K562 (cell line): Measurements from ENCODE around the gene ZFAND3. TPM values are rescaled to one million over a fixed set of nuclear protein-coding genes. Genes with fewer than 3 reads are reported as not detected.

Experiments
- ATF3 ChIP-seq, 2 experiments: fragments of 450-650 bp in 1 of 2; sonication (generic) in 1 of 2; formaldehyde crosslinking in 1 of 2; IDR thresholded peaks in 1 of 2; conservative IDR thresholded peaks in 1 of 2; 2 replicates each; pipeline versions ENCODE4 v1.6.1 to v1.8.1; 2016 to 2023; ENCODE audit warnings: mild to moderate bottlenecking in 2 of 2, moderate library complexity in 2 of 2, inconsistent platforms in 1 of 2, missing genetic modification reagents in 1 of 2
- BRD9 ChIP-seq: fragments of 450-650 bp; IDR thresholded peaks from 2 replicates; pipeline ENCODE4 v1.6.1; 2018; ENCODE audit warnings: low read depth; ENCODE audit not compliant: partially characterized antibody
- CAMTA2 ChIP-seq: fragments of 250-450 bp; sonication (Bioruptor Pico); conservative IDR thresholded peaks from 2 replicates; pipeline ENCODE4 v1.5.1; 2022
- CC2D1A ChIP-seq: fragments of 450-650 bp; IDR thresholded peaks from 2 replicates; pipeline ENCODE4 v1.6.1; 2017; ENCODE audit warnings: mild to moderate bottlenecking
- CCNT2 ChIP-seq: IDR thresholded peaks from 2 replicates; pipeline ENCODE4 v1.6.1; 2011; ENCODE audit warnings: borderline replicate concordance, low read depth, mild to moderate bottlenecking, moderate library complexity, mixed read lengths, low read length; ENCODE audit not compliant: insufficient read length; ENCODE audit errors: extremely low read depth
- FOXM1 ChIP-seq, 2 experiments: fragments of 450-650 bp in 1 of 2; sonication (generic) in 1 of 2; formaldehyde crosslinking in 1 of 2; IDR thresholded peaks; 2 replicates each; pipeline versions ENCODE4 v1.6.1 to v1.9.0; 2017 to 2022; ENCODE audit warnings: low read depth in 2 of 2, mild to moderate bottlenecking in 2 of 2, missing genetic modification reagents in 1 of 2, moderate library complexity in 1 of 2
- FUS ChIP-seq: fragments of 200-400 bp; formaldehyde crosslinking; optimal IDR thresholded peaks from 2 replicates; pipeline ENCODE3; 2017; ENCODE audit warnings: low read depth, low read length
- HDAC3 ChIP-seq: fragments of 450-650 bp; IDR thresholded peaks from 2 replicates; pipeline ENCODE4 v1.6.1; 2018; ENCODE audit warnings: borderline replicate concordance, mild to moderate bottlenecking, moderate library complexity; ENCODE audit not compliant: partially characterized antibody
- LCOR ChIP-seq: sonication (generic); formaldehyde crosslinking; IDR thresholded peaks from 2 replicates; pipeline ENCODE4 v1.8.0; 2022; ENCODE audit warnings: mild to moderate bottlenecking, missing genetic modification reagents
- MAFG ChIP-seq: fragments of 450-650 bp; conservative IDR thresholded peaks from 2 replicates; pipeline ENCODE4 v1.6.1; 2016; ENCODE audit warnings: missing genetic modification characterization, missing compliant biosample characterization
- MAZ ChIP-seq, 2 experiments: fragments of 450-650 bp in 1 of 2; sonication (generic) in 1 of 2; formaldehyde crosslinking; IDR thresholded peaks in 1 of 2; conservative IDR thresholded peaks in 1 of 2; 2 replicates each; pipeline versions ENCODE4 v1.4.0 to v1.5.0; 2020; ENCODE audit warnings: mild to moderate bottlenecking in 1 of 2, missing genetic modification reagents in 1 of 2
- MTA1 ChIP-seq: fragments of 450-650 bp; IDR thresholded peaks from 2 replicates; pipeline ENCODE4 v1.6.1; 2017; ENCODE audit warnings: borderline replicate concordance
- SUPT5H ChIP-seq: fragments of 450-650 bp; IDR thresholded peaks from 2 replicates; pipeline ENCODE4 v1.6.1; 2016
- TAF7 ChIP-seq: fragments of 450-650 bp; IDR thresholded peaks from 2 replicates; pipeline ENCODE4 v1.6.1; 2016; ENCODE audit warnings: missing genetic modification characterization, missing compliant biosample characterization
- TCF15 ChIP-seq: fragments of 250-450 bp; sonication (Bioruptor Pico); IDR thresholded peaks from 2 replicates; pipeline ENCODE4 v1.8.0; 2022; ENCODE audit warnings: moderate library complexity, mild to moderate bottlenecking, inconsistent platforms
- TOE1 ChIP-seq, 2 experiments: fragments of 450-650 bp in 1 of 2; sonication (generic) in 1 of 2; formaldehyde crosslinking in 1 of 2; IDR thresholded peaks; 2 replicates each; pipeline versions ENCODE4 v1.7.1 to v1.8.0; 2016 to 2022; ENCODE audit warnings: borderline replicate concordance in 2 of 2, mild to moderate bottlenecking in 2 of 2, antibody characterized with exemption in 1 of 2, inconsistent platforms in 1 of 2, low read depth in 1 of 2, missing genetic modification reagents in 1 of 2, moderate library complexity in 1 of 2
- ZBTB7A ChIP-seq: IDR thresholded peaks from 2 replicates; pipeline ENCODE4 v1.6.1; 2011; ENCODE audit warnings: low read depth, mild to moderate bottlenecking, low read length, moderate library complexity, borderline replicate concordance; ENCODE audit not compliant: control insufficient read depth
- polyA plus RNA-seq, 8 experiments: library from polyadenylated mRNA; depleted of rRNA in 4 of 8; stranded (reverse) in 5 of 8; unstranded in 3 of 8; fragments of >200 nt; fragmentation: Nextera tagmentation in 2 of 8; fragmentation: Illumina TruSeq in 1 of 8; extraction: Ambion mirVana in 2 of 8; extraction: Trizol in 1 of 8; gene quantifications; 2 replicates each; pipeline versions ENCODE4 v1.2.1 to v1.2.3, GENCODE V29; 2011 to 2014; ENCODE audit warnings: inconsistent platforms in 1 of 8, missing spikeins in 1 of 8
- total RNA-seq, 7 experiments: library from RNA; depleted of rRNA in 6 of 7; stranded (reverse); fragments of >200 nt in 6 of 7; fragmentation: Illumina TruSeq in 2 of 7; extraction: Trizol in 2 of 7; gene quantifications; 2 replicates each; pipeline versions ENCODE4 v1.2.1 to v1.2.3, GENCODE V29; 2011 to 2021; ENCODE audit warnings: low replicate concordance in 1 of 7
- TF ChIP-seq, protein P1 (sequence below): fragments of 250-450 bp; sonication (Bioruptor Pico); IDR thresholded peaks from 2 replicates; pipeline ENCODE4 v1.8.0; 2022; ENCODE audit warnings: moderate library complexity, mild to moderate bottlenecking, inconsistent platforms
- TF ChIP-seq, protein P2 (sequence below): fragments of 450-650 bp; IDR thresholded peaks from 2 replicates; pipeline ENCODE4 v1.7.1; 2018; ENCODE audit warnings: mild to moderate bottlenecking, low read depth; ENCODE audit not compliant: partially characterized antibody

ZFAND3 gene
- total and polyA plus RNA-seq, 9 of the 15 experiments (the other 6 are each of a cell fraction or from before 2014, with no cell fraction given) = 0.81 to 26.6 (median 11.8) TPM

DNA sequence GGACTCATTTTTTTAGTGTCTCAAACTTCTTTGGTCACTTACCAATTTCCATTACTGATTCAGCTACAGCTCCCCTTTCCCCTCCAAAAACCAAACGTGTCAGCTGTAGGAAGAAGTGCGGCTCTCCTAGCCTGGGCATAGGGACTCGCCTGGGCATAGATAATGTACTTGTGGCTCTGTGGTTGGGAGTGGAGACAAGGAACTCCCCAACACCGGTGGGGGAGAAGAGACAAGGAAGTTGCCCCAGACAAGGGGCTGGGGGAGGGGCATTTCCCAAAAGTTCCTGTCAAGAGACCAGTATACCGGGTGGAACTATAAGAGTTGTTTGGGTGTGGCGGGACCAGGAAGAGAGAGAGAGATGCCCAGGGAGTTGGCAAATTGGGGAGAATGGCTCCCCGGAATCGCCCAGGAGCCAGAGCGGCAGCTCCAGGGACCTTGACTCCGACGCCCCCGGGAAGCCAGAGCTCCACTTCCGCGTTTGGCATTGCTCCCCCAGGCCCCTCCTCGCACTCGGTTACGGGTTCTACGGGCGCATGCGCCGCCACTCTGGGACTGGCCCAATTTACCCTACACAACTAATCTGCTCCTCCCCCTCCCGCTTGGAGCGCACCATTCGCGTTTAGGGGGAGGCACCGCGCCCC lies 871 bp upstream of the ZFAND3 start (continued):
- TF ChIP-seq FOXM1 (IDR thresholded peaks at IDR 0.05; ENCODE audit: low read depth) (no peak), FOXM1 (CRISPR knock-in tag; IDR thresholded peaks at IDR 0.05; ENCODE audit: low read depth) (no peak), MTA1 (peak; percentile 76; the same call in 1 of the 2 replicates), TAF7 (tag) (peak; percentile 84), CC2D1A (no peak), FUS (no peak), LCOR (CRISPR knock-in tag) (0 out of 2 replicates have a peak, but pooled peaks have one; percentile 8), CAMTA2 (CRISPR knock-in tag) (no peak), ZBTB7A (peak; percentile 83; the same call in 1 of the 2 replicates), MAFG (tag) (no peak), TCF15 (0 out of 2 replicates have a peak, but pooled peaks have one; percentile 23), HDAC3 (no peak), TOE1 (IDR thresholded peaks at IDR 0.05; ENCODE audit: borderline replicate concordance) (no peak), TOE1 (CRISPR knock-in tag; IDR thresholded peaks at IDR 0.05; ENCODE audit: borderline replicate concordance, low read depth) (no peak), MAZ (CRISPR knock-in tag; conservative IDR thresholded peaks at IDR 0.05 in 1 of 2, IDR thresholded peaks at IDR 0.05 in 1 of 2) (no peak), BRD9 (peak; percentile 60), CCNT2 (peak; percentile 26), ATF3 (IDR thresholded peaks at IDR 0.05) (no peak), ATF3 (CRISPR knock-in tag; conservative IDR thresholded peaks at IDR 0.05) (peak; percentile 10; the same call in 1 of the 2 replicates), SUPT5H (peak; percentile 98)
- TF ChIP-seq, protein P1, sequence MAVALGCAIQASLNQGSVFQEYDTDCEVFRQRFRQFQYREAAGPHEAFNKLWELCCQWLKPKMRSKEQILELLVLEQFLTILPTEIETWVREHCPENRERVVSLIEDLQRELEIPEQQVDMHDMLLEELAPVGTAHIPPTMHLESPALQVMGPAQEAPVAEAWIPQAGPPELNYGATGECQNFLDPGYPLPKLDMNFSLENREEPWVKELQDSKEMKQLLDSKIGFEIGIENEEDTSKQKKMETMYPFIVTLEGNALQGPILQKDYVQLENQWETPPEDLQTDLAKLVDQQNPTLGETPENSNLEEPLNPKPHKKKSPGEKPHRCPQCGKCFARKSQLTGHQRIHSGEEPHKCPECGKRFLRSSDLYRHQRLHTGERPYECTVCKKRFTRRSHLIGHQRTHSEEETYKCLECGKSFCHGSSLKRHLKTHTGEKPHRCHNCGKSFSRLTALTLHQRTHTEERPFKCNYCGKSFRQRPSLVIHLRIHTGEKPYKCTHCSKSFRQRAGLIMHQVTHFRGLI (CRISPR knock-in tag) = no peak
- TF ChIP-seq, protein P2, sequence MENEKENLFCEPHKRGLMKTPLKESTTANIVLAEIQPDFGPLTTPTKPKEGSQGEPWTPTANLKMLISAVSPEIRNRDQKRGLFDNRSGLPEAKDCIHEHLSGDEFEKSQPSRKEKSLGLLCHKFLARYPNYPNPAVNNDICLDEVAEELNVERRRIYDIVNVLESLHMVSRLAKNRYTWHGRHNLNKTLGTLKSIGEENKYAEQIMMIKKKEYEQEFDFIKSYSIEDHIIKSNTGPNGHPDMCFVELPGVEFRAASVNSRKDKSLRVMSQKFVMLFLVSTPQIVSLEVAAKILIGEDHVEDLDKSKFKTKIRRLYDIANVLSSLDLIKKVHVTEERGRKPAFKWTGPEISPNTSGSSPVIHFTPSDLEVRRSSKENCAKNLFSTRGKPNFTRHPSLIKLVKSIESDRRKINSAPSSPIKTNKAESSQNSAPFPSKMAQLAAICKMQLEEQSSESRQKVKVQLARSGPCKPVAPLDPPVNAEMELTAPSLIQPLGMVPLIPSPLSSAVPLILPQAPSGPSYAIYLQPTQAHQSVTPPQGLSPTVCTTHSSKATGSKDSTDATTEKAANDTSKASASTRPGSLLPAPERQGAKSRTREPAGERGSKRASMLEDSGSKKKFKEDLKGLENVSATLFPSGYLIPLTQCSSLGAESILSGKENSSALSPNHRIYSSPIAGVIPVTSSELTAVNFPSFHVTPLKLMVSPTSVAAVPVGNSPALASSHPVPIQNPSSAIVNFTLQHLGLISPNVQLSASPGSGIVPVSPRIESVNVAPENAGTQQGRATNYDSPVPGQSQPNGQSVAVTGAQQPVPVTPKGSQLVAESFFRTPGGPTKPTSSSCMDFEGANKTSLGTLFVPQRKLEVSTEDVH = peak; percentile 79
